GM10266 (cell line): ENCODE measurements around the gene SIRT6.

ENCODE experiments used
- DNase-seq: peaks from one replicate; pipeline ENCODE4 v3.0.0; 2012; ENCODE audit errors: extremely low spot score
- CTCF ChIP-seq: IDR thresholded peaks from 2 replicates; pipeline ENCODE4 v1.5.1; 2012; ENCODE audit warnings: mild to moderate bottlenecking, low read depth; ENCODE audit not compliant: control insufficient read depth, insufficient read depth; ENCODE audit errors: missing control alignments

The SIRT6 gene

GRCh38 chr19:4181053-4181508 is 1.3 kb downstream of the SIRT6 start:
- TF ChIP-seq CTCF: no peak
- DNase-seq: no peak

DNA sequence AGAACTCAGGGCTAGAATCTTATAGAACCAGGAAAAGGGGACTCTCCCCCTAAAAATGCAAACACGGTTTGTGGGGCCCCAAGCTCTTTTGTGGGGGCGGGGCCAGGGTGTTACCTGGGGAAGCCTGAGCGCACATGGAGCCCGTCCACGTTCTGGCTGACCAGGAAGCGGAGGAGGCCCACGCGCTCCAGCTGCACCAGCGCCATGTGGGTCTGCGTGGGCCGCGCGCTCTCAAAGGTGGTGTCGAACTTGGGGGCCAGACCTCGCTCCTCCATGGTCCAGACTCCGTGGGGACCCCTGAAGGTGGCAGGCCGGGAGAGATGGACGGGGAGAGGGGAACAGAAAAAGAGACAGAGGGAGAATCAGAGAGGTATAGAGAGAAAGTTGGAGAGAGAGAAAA is 3.4 kb downstream of the SIRT6 start:
- TF ChIP-seq CTCF: no peak
- DNase-seq: no peak

- no peak for TF ChIP-seq CTCF
- no peak for DNase-seq
Observed at GRCh38 chr19:4177146-4177545, 5.2 kb downstream of the SIRT6 start.

DNA sequence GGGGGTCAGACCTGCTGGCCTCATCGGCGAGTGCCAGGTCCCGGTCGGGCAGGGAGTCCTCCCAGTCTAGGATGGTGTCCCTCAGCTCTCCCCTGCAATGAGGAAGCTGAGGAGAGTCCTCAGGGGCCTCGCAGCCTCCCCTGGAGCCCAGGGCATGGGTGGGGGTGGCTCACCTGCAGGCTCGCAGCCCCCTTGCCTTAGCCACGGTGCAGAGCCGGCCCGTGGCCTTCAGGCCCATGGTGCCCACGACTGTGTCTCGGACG is 6.8 kb downstream of the SIRT6 start:
- TF ChIP-seq CTCF: no peak
- no peak for DNase-seq

DNA sequence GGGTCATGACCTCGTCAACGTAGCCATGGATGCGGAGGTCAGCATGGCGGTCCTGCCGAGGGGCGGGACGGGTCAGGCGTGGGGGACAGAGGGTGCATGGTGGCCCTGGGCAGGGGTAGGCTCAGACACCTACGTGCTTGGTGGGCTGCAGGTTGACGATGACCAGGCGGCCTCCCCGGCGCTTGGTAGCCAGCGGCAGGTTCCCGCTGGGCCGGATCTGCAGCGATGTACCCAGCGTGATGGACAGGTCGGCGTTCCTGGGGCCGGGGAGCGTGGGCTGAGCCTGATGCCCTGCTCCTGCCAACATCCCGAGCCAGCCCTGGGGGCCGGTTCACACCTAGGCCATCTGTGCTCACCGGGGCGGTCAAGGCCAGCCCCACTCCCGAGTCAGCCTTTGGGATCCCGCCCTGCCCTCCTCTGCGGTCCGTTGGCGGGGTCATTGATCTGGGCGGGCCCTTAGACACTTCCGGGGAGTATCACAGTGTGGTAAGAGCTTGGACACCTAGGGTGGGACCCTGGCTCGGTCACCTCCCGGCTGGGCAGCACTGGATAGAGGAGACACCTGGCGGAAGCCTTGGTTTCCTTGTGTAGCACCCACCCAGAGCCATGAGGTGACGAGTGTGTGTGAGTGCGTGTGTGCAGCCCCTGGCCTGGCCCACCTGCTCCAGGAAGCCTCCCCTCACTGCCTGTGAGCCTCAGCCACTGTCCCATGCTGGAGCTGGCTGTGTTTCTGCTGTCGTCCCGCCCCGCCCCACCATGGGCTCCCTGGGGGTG is 7.3 kb downstream of the SIRT6 start:
- no peak for DNase-seq
- no peak for TF ChIP-seq CTCF

DNA sequence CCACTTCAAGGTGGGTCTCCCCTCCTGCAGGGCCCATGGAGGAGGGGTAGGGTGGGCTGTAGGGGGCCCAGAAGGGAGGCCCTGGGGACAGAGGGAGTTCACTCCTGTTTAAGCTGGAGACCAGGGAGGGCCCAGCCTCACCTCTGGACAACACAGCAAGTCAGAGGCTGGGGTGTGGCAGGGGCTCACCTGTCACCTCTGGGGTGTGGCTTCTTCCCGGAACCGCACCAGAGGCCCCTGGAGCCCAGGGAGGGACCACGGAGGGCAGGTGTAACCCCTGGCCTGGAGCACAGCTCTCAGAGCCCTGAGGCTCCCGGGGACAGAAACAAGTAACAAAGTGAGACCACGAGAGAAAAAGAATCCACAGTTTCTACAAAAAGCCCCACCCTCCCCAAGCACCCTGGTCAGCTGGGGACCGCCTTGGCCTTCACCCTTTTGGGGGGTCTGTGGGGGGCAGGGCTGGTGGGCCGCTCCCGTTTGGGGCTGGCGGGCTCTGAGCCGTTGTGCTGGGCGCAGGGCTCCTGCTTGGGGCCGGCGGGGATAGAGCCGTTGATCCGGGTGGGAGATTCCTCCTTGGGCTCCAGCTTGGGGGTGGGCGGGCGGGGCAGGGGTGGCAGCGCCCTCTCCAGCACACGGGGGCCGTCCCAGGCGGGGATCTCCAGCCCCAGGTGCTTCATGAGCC is 8.0 kb downstream of the SIRT6 start:
- TF ChIP-seq CTCF: no peak
- DNase-seq: no peak

GRCh38 chr19:4173479-4174212 is 8.7 kb downstream of the SIRT6 start:
- no peak for TF ChIP-seq CTCF

More at GRCh38 chr19:4173479-4174212, 8.7 kb downstream of the SIRT6 start:
- DNase-seq: no peak
